AG04450 (cell line): ENCODE results near the gene YOD1. TPM values are rescaled to one million over a fixed set of nuclear protein-coding genes. Genes with fewer than 3 reads are reported as not detected.

ENCODE experiments used
- CTCF ChIA-PET: fragments of 300-600, 350-600 bp; formaldehyde crosslinking; extraction: SDS; loops from one replicate; lab custom pipeline; 2022; ENCODE audit warnings: antibody characterized with exemption, inconsistent platforms; lab: Charles Lee
- POLR2A ChIA-PET: fragments of 350-600 bp; formaldehyde crosslinking; extraction: SDS; loops from one replicate; lab custom pipeline; 2021; ENCODE audit warnings: antibody characterized with exemption, inconsistent platforms; lab: Yijun Ruan, JAX
- DNase-seq: peaks from one replicate; pipeline ENCODE4 v3.0.0-alpha.2; 2011; ENCODE audit warnings: low read depth, low spot score
- H3K27ac ChIP-seq: one replicate; pipeline ENCODE4 v1.5.1; 2012; ENCODE audit warnings: low read depth, low read length, control low read depth
- H3K27me3 ChIP-seq: one replicate; pipeline ENCODE4 v1.6.0; 2012; ENCODE audit warnings: low read length; ENCODE audit not compliant: control insufficient read depth, insufficient read depth
- H3K4me3 ChIP-seq: 2 replicates; pipeline ENCODE4 v1.5.1; 2011; ENCODE audit warnings: mild to moderate bottlenecking, low read depth, low read length, control low read depth
- H3K9me3 ChIP-seq: 2 replicates; pipeline ENCODE4 v1.5.1; 2012; ENCODE audit warnings: low read length; ENCODE audit not compliant: control insufficient read depth, insufficient read depth
- CTCF ChIP-seq: IDR thresholded peaks from 2 replicates; pipeline ENCODE4 v1.5.1; 2011; ENCODE audit warnings: low read depth, low read length, control low read depth, inconsistent platforms
- polyA plus RNA-seq: library from polyadenylated mRNA; depleted of rRNA; stranded (reverse); fragments of >200 nt; gene quantifications from 2 replicates; pipeline ENCODE4 v1.2.3, GENCODE V29; 2011; rRNA removed

Gene YOD1
- polyA plus RNA-seq, 1 experiment, result 3.2 TPM

- Histone ChIP-seq H3K27ac (no peak overlapping the region), H3K9me3 (no peaks in the 10 kb centered on the region), H3K27me3 (no peaks in the 10 kb centered on the region), H3K4me3 (no peak overlapping the region)
- TF ChIP-seq CTCF, result no peak
- DNase-seq, result no peak
- ChIA-PET CTCF (no interaction called here), POLR2A (no interaction called here)
Observed at GRCh38 chr1:207001492-207002245, 49.3 kb downstream of the YOD1 start.

GRCh38 chr1:207000651-207001291, 50.2 kb downstream of the YOD1 start:
- POLR2A ChIA-PET, result interaction anchor here (0.7 kb wide), 1 partner anchor 49 kb away, joined by 3 read pairs; no protein-coding TSS in a partner anchor
- CTCF ChIA-PET, result no interaction called here
- Histone ChIP-seq H3K4me3 (no peak overlapping the region), H3K27ac (no peak overlapping the region), H3K9me3 (no peaks in the 10 kb centered on the region), H3K27me3 (peaks cover 4% of the 10 kb centered on the region)
- DNase-seq, result no peak
- no peak for TF ChIP-seq CTCF

GRCh38 chr1:206998816-206999215, 52.2 kb downstream of the YOD1 start:
- TF ChIP-seq CTCF, result no peak
- ChIA-PET POLR2A (no interaction called here), CTCF (no interaction called here)
- no peak for DNase-seq
- Histone ChIP-seq H3K27ac (no peak overlapping the region), H3K4me3 (no peak overlapping the region), H3K27me3 (peaks cover 8% of the 10 kb centered on the region), H3K9me3 (no peaks in the 10 kb centered on the region)

Other genes with a start within 250 kb of the YOD1 start
- gene IL20, start 185.6 kb downstream of the YOD1 start, polyA plus RNA-seq, result not detected in 2 replicates
- gene IL24, start 153.8 kb downstream of the YOD1 start, polyA plus RNA-seq, result 0.60 and 0.73 TPM in 2 replicates
- gene FCMR, start 129.3 kb downstream of the YOD1 start, polyA plus RNA-seq, result 1.1 and 1.2 TPM in 2 replicates
- not detected in 2 replicates for gene PIGR, start 104.7 kb downstream of the YOD1 start, polyA plus RNA-seq
- gene FCAMR, start 80.7 kb downstream of the YOD1 start, polyA plus RNA-seq, result not detected in 2 replicates
- gene C1orf116, start 18.5 kb downstream of the YOD1 start, polyA plus RNA-seq, result not detected in 2 replicates
- gene PFKFB2, start 2.1 kb upstream of the YOD1 start, polyA plus RNA-seq, result 1.7 TPM in 2 replicates
- gene C4BPB, start 37.7 kb upstream of the YOD1 start, polyA plus RNA-seq, result not detected in 2 replicates
- not detected in 2 replicates for gene C4BPA, start 53.0 kb upstream of the YOD1 start, polyA plus RNA-seq